Occipital lobe (tissue), 2 donors: ENCODE results near the gene ZNF212. TPM values are rescaled to one million over a fixed set of nuclear protein-coding genes. Genes with fewer than 3 reads are reported as not detected.
A peak's percentile ranks its signal among the peaks of the same experiment; 100 is the strongest.

Source experiments
- DNase-seq: peaks from one replicate; lab custom pipeline; 2025; lab: John Stamatoyannopoulos, UW
- total RNA-seq: library from RNA; depleted of rRNA; stranded (reverse); fragments of >200 nt; gene quantifications from one replicate; pipeline ENCODE4 v1.2.3, GENCODE V29; 2014

The ZNF212 gene
- total RNA-seq, 1 donor from 2014 or later = 5.8 TPM

- peak; percentile 90 for DNase-seq
Observed at GRCh38 chr7:149284850-149285585, 45.6 kb downstream of the ZNF212 start.

- no peak for DNase-seq
Observed at GRCh38 chr7:149285603-149286002, 46.2 kb downstream of the ZNF212 start.

GRCh38 chr7:149286811-149287400 lies 47.5 kb downstream of the ZNF212 start:
- no peak for DNase-seq

DNA sequence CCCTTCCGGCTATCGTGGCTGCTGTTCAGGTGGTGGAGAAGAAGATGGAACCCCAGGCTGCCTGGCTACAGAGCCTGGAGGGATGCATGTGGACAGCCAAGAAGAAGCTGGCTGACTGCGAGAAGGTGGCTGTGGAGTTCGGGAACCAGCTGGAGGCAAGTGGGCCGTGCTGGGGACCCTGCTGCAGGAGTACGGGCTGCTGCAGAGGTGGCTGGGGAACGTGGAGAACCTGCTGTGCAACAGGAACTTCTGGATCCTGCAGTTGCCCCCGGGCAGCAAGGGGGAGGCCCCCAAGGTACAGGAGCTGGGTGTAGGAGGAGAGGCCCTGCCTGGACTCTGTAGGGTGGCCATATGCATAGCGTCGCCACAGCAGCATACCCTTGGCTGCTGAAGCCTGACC lies 48.2 kb downstream of the ZNF212 start:
- DNase-seq = no peak

DNA sequence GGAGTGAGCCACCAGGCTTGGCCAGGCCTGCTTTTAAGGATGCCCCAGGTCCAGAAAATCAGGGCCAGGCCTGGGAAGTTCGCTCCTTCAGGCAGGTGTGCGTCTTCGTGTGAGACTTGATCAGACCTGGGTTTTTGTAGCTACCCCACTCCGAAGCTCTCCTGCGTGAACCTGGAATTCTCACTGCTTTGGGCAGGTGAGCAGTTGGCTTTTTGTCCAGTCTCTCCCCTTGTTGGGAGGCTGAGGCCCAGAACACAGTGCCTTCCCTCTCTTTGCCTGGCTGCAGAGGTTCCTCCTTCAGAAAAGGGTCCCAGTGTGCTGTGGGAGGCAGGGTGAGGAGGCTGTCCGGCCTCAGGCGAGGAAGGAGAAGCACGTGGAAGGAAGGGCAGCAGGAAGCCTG lies 49.8 kb downstream of the ZNF212 start:
- no peak for DNase-seq

- DNase-seq = no peak
Observed at GRCh38 chr7:149289856-149290255, 50.4 kb downstream of the ZNF212 start.

GRCh38 chr7:149291036-149291780 lies 51.8 kb downstream of the ZNF212 start:
- no peak for DNase-seq

DNA sequence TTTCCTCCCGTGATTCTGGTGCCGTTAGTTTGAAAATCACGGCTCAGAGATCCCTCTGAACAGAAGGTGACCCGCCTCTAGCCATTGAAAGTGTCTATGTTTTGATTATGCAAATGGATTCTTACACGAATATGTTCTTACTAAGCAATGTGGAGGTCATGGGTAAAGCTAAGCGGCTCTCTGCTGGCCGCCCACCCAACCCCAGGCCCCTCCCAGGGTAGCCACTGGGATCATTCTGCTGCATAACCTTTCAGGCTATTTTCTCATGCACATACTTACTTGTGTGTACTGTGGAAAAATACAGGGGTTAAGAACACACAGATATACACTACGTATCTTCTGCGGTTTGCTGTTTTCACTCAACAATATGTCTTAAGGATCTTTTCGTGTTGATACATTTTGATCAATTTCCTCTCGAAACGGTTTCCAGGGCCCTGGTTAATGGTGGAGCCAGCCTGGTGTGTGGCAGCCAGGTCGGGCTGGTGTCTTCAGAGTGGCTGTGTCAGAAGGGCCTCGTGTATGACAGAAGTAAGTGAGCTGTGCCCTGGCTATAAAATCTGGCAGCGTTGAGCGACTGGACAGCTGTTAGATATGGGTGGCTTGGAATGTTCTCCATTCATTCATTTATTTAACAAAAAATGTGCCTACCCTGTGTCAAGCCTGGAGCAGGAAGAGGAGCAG lies 52.5 kb downstream of the ZNF212 start:
- no peak for DNase-seq

GRCh38 chr7:149292462-149292823 lies 53.0 kb downstream of the ZNF212 start:
- DNase-seq = no peak

DNA sequence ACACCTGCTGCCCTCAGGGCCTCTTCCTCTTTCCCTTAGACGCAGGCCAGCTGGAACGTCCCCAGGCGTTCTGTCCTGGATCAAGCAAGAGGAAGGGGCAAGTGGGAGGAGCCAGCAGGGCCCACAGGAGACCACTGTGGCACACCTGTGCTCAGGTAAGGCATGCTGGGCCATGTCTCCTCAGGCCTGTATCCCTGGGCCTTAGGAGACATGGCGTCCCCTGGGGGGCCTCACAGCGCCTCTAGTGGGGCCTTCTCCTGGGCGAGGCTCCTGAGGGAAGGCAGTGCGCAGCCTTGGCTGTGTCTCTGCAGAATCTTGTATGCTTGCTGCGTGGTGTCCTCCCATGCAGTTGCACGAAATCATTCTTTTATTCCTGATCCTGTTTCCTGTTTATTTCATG lies 53.9 kb downstream of the ZNF212 start:
- no peak for DNase-seq

- DNase-seq = no peak
Observed at GRCh38 chr7:149293946-149294633, 54.6 kb downstream of the ZNF212 start.

DNA sequence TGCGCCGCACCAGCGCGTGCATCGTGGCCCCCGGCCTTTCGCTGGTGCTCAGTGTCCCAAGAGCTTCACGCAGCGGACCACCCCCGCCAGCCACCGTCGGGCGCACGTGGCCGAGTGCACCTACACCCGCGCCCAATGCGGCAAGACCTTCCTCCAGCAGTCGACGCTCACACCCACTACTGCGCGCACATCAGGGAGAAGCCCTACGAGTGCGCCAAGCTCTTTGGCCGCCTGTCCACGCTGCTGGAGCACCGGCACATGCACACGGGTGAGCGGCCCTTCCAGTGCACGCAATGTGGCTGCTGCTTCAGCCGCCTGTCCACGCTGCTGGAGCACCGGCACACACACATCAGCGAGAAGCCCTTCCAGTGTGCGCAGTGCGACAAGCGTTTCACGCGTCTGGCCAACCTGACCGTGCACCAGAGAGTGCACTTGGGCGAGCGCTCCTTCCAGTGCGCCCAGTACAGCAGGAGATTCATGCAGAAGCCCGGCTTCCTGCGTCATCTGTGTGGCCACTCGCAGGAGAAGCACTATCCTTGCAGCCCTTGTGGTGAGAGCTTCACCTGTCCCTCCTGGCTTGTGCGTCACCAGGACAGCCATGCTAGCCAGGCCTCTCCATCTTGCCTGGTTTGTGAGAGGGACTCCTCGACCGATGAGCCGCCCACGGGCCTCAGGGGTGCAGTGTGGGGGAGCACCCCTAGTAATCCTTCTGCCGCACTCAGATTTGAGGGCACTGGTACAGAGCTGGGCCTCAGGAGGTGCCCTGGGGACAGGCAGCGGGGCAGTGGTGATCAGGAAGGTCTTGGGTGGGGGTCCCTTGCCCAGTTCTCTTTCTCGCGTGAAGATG lies 55.4 kb downstream of the ZNF212 start:
- DNase-seq = no peak

DNA sequence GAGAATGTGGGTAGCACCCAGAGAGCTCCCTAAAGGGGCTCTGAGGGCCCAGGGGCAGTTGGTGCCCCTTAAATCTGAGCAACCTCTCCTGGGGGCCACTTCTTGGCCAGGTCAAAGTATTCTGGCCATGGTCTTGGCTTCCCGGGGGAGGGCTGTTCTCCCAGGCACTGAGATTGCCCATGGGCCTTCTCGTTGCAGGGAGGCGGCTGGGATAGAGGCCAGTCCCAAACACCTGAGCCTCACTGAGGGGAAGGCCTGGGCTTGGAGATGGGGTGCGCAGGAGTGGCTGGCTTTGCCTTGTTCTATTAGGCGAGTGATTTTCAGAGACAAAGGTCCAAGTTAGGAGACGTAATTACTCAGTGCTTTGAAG lies 56.0 kb downstream of the ZNF212 start:
- DNase-seq = no peak

DNA sequence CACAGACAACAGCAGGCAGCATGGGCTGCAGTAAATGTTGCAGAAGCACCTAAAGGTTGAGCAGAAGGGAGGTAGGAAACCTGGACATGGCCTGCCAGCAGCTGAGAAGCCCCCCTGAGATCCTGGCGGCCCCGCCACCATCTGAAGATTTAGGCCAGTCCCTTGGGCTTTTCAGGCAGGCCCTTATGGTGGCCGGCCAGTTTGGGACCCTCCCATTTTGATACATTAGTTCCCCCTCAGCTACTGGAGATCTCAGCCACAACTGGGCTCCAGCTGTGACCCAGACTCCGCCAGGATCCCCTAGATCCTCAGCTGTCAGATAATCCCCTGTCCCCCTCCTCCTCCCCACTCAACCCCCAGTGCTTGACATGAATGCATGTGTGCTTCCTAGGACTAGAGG lies 56.9 kb downstream of the ZNF212 start:
- no peak for DNase-seq

DNA sequence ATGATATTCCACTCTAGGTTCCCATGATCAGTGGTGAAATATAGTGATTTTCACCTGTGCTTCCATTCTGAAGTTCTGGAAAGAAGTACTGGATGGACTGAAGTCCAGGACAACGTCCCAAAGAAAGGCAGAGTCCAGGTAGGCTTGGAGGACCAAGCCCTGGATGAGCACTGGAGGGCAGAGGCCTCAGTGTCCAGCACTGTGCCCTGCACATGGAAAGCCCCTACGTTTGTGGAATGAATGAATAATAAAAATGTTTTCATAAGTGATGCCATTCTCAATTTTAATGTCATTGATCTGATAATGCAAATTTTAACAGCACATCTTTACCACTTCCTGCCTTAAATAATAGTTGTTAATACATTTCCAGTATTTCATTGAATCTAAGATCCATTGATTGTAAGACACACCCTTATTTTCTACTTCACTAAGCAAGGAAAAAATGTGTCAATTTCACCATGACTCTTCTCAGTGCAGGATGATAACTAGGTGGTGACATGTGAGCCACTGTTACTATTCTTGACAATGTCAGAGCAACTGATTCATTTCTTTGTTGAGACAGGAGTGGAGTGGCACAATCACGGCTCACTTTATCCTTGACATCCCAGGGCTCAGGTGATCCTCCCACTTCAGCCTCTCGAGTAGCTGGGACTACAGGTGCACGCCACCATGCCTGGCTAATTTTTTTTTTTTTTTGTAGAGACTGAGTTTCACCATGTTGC lies 57.7 kb downstream of the ZNF212 start:
- DNase-seq = no peak

DNA sequence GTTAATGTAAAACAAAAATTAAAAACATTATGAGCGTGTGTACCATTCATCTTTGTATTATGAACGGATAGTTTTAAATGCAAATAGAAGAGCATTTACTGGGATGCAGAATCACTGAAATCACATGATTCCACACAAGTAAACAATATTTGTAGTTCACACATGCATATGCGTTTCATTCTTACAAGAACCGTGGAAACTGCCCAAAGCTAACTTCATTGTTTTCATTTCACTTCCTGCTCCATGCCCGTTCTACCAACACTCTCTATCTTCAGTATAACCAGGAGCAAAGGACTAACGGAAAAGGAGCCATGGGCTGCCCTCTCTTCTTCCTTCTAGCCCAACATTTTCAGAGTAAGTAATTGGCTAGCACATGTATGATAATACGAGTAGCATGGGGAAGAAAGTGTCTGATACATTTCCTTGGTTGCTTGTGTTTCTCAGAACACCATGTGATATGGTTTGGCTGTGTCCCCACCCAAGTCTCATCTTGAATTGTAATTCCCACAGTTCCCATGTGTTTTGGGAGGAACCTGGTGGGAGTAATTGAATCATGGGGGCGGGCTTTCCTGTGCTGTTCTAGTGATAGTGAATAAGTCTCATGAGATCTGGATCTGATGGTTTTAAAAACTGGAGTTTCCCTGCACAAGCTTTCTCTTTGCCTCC lies 61.3 kb downstream of the ZNF212 start:
- no peak for DNase-seq

GRCh38 chr7:149302222-149302621 lies 62.8 kb downstream of the ZNF212 start:
- no peak for DNase-seq

GRCh38 chr7:149302865-149303264 lies 63.4 kb downstream of the ZNF212 start:
- DNase-seq = no peak

GRCh38 chr7:149304006-149304405 lies 64.6 kb downstream of the ZNF212 start:
- DNase-seq = no peak
